A549 treated with ZK216348 at 1 μM for 4 hours (cell line): ENCODE results near the gene PAPSS2. TPM values are rescaled to one million over a fixed set of nuclear protein-coding genes. Genes with fewer than 3 reads are reported as not detected.

ENCODE experiments used
- total RNA-seq: library from RNA; stranded (reverse); fragments of 200-300 nt; extraction: Qiagen RNA extraction; gene quantifications from 5 replicates; pipeline ENCODE4 v1.2.3, GENCODE V29; 2022; ENCODE audit warnings: low read depth

The PAPSS2 gene
- 16.1 to 24.0 TPM (median 21.9 TPM) in 5 replicates for total RNA-seq

DNA sequence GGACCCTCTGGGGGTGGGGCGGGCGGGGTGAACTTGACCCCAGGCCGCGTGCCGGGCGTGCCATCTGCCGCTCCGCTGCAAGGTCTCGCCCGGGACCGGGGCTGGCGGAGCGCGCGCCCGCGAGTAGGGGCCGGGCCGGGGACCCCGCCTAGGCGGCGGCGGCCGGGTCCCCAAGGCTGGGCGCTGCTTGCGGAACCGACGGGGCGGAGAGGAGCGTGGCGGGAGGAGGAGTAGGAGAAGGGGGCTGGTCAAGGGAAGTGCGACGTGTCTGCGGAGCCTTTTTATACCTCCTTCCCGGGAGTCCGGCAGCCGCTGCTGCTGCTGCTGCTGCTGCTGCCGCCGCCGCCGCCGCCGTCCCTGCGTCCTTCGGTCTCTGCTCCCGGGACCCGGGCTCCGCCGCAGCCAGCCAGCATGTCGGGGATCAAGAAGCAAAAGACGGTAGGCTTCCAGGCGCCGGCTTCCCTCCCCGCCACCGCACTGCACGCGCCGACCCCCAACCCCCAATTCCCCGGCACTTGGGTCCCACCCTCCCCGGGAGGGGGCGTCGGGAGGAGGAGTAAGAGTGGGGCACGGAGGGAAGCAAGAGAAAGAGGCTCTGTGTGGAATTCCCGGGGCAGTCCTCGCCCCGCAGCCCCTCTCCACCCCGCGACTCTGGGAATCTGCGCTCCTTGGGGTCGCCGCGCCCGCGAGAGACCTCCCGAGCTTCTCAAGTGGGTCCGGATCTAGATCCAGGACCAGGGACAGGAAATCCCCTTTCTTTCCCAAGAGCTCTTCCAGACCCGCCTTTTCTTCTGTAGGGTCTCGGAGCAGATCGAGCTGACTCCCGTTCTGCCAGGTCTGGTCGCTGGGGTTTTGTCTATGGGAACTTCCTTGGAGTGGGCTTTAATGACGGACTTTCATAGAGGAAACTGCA, at the start of gene PAPSS2:
Gene PAPSS2 (plus strand): TSS at position 308 of the 913 bp plus-strand sequence. CDS start 104 bp downstream, at position 412.

Other genes with a start within 250 kb of the PAPSS2 start
- 16.5 to 28.4 TPM (median 27.0 TPM) in 5 replicates for gene MINPP1, start 155.0 kb upstream of the PAPSS2 start, total RNA-seq
- 31.2 to 51.4 TPM (median 42.9 TPM) in 5 replicates for gene ATAD1, start 158.3 kb downstream of the PAPSS2 start, total RNA-seq
- 0.41 to 0.51 TPM (median 0.45 TPM) in 5 replicates for gene KLLN, start 203.7 kb downstream of the PAPSS2 start, total RNA-seq
- gene PTEN, start 203.7 kb downstream of the PAPSS2 start, total RNA-seq, result 36.9 to 74.3 TPM (median 45.2 TPM) in 5 replicates